HG02678 (cell line): ENCODE data around the gene MEX3D.

ENCODE experiments used
- ATAC-seq: cut with Tn5 transposase; IDR thresholded peaks from one replicate; pipeline ENCODE4 v1.9.1; 2021; ENCODE audit warnings: mild to moderate bottlenecking, moderate library complexity; ENCODE audit not compliant: unreplicated experiment

MEX3D gene

GRCh38 chr19:1568320-1569019 is at the start of gene MEX3D:
Gene MEX3D, minus strand, starts transcription at chr19:1568325. Its CDS starts 267 bp downstream, at chr19:1568058.
- ATAC-seq, result peak; percentile 72

GRCh38 chr19:1616875-1617274 is 48.8 kb upstream of the MEX3D start:
- no peak for ATAC-seq

GRCh38 chr19:1616396-1616795 is 48.3 kb upstream of the MEX3D start:
- ATAC-seq, result no peak

- ATAC-seq, result no peak
These were observed 47.1 kb upstream of the MEX3D start for GRCh38 chr19:1615156-1615765.

- no peak for ATAC-seq
These were observed 45.9 kb upstream of the MEX3D start for GRCh38 chr19:1613808-1614570.

GRCh38 chr19:1613146-1613545 is 45.0 kb upstream of the MEX3D start:
- ATAC-seq, result no peak

- no peak for ATAC-seq
These were observed 44.3 kb upstream of the MEX3D start for GRCh38 chr19:1612114-1613086.

GRCh38 chr19:1611353-1611752 is 43.2 kb upstream of the MEX3D start:
- no peak for ATAC-seq

GRCh38 chr19:1610579-1610978 is 42.5 kb upstream of the MEX3D start:
- ATAC-seq, result no peak

GRCh38 chr19:1609680-1610474 is 41.8 kb upstream of the MEX3D start:
- ATAC-seq, result no peak

GRCh38 chr19:1609103-1609396 is 40.9 kb upstream of the MEX3D start:
- ATAC-seq, result no peak

GRCh38 chr19:1608359-1609102 is 40.4 kb upstream of the MEX3D start:
- no peak for ATAC-seq

GRCh38 chr19:1606138-1606651 is 38.1 kb upstream of the MEX3D start:
- no peak for ATAC-seq

GRCh38 chr19:1605236-1606137 is 37.4 kb upstream of the MEX3D start, which contains the start of gene UQCR11:
Gene UQCR11, minus strand, starts transcription at chr19:1605462. Its CDS starts 53 bp downstream, at chr19:1605409.
- peak; percentile 77 for ATAC-seq

GRCh38 chr19:1602091-1602707 is 34.1 kb upstream of the MEX3D start:
- no peak for ATAC-seq

- ATAC-seq, result no peak
These were observed 33.5 kb upstream of the MEX3D start for GRCh38 chr19:1601613-1602064.

- no peak for ATAC-seq
These were observed 31.3 kb upstream of the MEX3D start for GRCh38 chr19:1599460-1599846.
